Cardiac muscle cell (in vitro differentiated cells and primary cell): ENCODE data around the gene CASZ1. TPM values are rescaled to one million over a fixed set of nuclear protein-coding genes. Genes with fewer than 3 reads are reported as not detected.

Experiments
- DNase-seq, 2 donors: peaks; one replicate each; pipeline versions ENCODE4 v3.0.0 to v3.0.0-alpha.2; 2010 to 2017; ENCODE audit warnings: low read depth in 1 of 2, low spot score in 1 of 2
- H3K27ac ChIP-seq: fragments of 200-600 bp; sonication (generic); 2 replicates; pipeline ENCODE4 v1.5.1; 2016
- H3K27me3 ChIP-seq: fragments of 200-600 bp; sonication (generic); 2 replicates; pipeline ENCODE4 v1.6.0; 2016; ENCODE audit warnings: control low read depth
- H3K36me3 ChIP-seq: fragments of 200-600 bp; sonication (generic); 2 replicates; pipeline ENCODE4 v1.5.1; 2016; ENCODE audit warnings: control low read depth
- H3K4me1 ChIP-seq: fragments of 200-600 bp; sonication (generic); 2 replicates; pipeline ENCODE4 v1.8.1; 2017; ENCODE audit warnings: low read depth, mild to moderate bottlenecking, mixed run types
- H3K4me3 ChIP-seq: fragments of 200-600 bp; sonication (generic); 2 replicates; pipeline ENCODE4 v1.5.1; 2016; ENCODE audit warnings: mild to moderate bottlenecking
- H3K9me3 ChIP-seq: fragments of 200-600 bp; sonication (generic); 2 replicates; pipeline ENCODE4 v1.5.1; 2017; ENCODE audit warnings: low read depth, mild to moderate bottlenecking, control low read depth
- CTCF ChIP-seq: IDR thresholded peaks from 2 replicates; pipeline ENCODE4 v1.5.1; 2012; ENCODE audit warnings: low read depth, mild to moderate bottlenecking, low read length
- polyA plus RNA-seq: library from polyadenylated mRNA; unstranded; fragments of >200 nt; fragmentation: Nextera tagmentation; extraction: Ambion mirVana; gene quantifications from 2 replicates; pipeline ENCODE4 v1.2.1, GENCODE V29; 2016
- total RNA-seq: library from RNA; depleted of rRNA; stranded (reverse); fragments of >200 nt; gene quantifications from 2 replicates; pipeline ENCODE4 v1.2.3, GENCODE V29; 2016

CASZ1 gene
- total and polyA plus RNA-seq, 2 experiments from 2014 or later: 53.5 to 87.3 TPM

GRCh38 chr1:10588640-10589039 lies 207.8 kb downstream of the CASZ1 start:
- H3K27me3 ChIP-seq: no peaks in the 10 kb centered on the region
- no peaks in the 10 kb centered on the region for H3K36me3 ChIP-seq
- H3K4me3 ChIP-seq: no peak overlapping the region
- H3K27ac ChIP-seq: no peak overlapping the region
- DNase-seq: no peak
- H3K9me3 ChIP-seq: no peaks in the 10 kb centered on the region
- no peak for TF ChIP-seq CTCF
- peaks cover 24% of the 10 kb centered on the region for H3K4me1 ChIP-seq

Other genes with a start within 250 kb of the CASZ1 start
- gene TARDBP, start 216.0 kb upstream of the CASZ1 start, total RNA-seq: 67.0 and 102 TPM in 2 replicates
- 189 and 213 TPM in 2 replicates for gene TARDBP, start 216.0 kb upstream of the CASZ1 start, polyA plus RNA-seq